IPS-15b (cell line): ENCODE measurements around the gene FLT1.

Source experiments
- H3K27me3 ChIP-seq: one replicate; pipeline ENCODE4 v1.6.1; 2013; ENCODE audit warnings: low read length; ENCODE audit not compliant: control insufficient read depth, insufficient read depth
- H3K36me3 ChIP-seq: one replicate; pipeline ENCODE4 v1.6.1; 2013; ENCODE audit warnings: low read length; ENCODE audit not compliant: control insufficient read depth, insufficient read depth
- H3K4me1 ChIP-seq: one replicate; pipeline ENCODE4 v1.6.1; 2013; ENCODE audit warnings: mild to moderate bottlenecking, low read length; ENCODE audit not compliant: control insufficient read depth, insufficient read depth
- H3K4me3 ChIP-seq: one replicate; pipeline ENCODE4 v1.5.1; 2013; ENCODE audit warnings: low read depth, low read length
- H3K9ac ChIP-seq: one replicate; pipeline ENCODE4 v1.6.1; 2013; ENCODE audit warnings: low read depth, mild to moderate bottlenecking, low read length
- H3K9me3 ChIP-seq: one replicate; pipeline ENCODE4 v1.6.1; 2013; ENCODE audit warnings: mild to moderate bottlenecking, low read length; ENCODE audit not compliant: control insufficient read depth, insufficient read depth

The FLT1 gene

GRCh38 chr13:28326056-28326455 lies 168.9 kb downstream of the FLT1 start:
- Histone ChIP-seq H3K9me3 (no peaks in the 10 kb centered on the region), H3K4me1 (peaks cover 2% of the 10 kb centered on the region), H3K9ac (no peak overlapping the region), H3K27me3 (no peaks in the 10 kb centered on the region), H3K4me3 (no peak overlapping the region), H3K36me3 (peaks cover 3% of the 10 kb centered on the region)

- H3K27me3 ChIP-seq, result no peaks in the 10 kb centered on the region
- H3K9me3 ChIP-seq, result no peaks in the 10 kb centered on the region
- H3K4me3 ChIP-seq, result no peak overlapping the region
- peaks cover 3% of the 10 kb centered on the region for H3K36me3 ChIP-seq
- no peak overlapping the region for H3K9ac ChIP-seq
- H3K4me1 ChIP-seq, result peaks cover 2% of the 10 kb centered on the region
These were observed 169.9 kb downstream of the FLT1 start for GRCh38 chr13:28325022-28325421.

GRCh38 chr13:28324181-28324789 lies 170.6 kb downstream of the FLT1 start:
- Histone ChIP-seq H3K9ac (no peak overlapping the region), H3K27me3 (no peaks in the 10 kb centered on the region), H3K9me3 (no peaks in the 10 kb centered on the region), H3K36me3 (peaks cover 3% of the 10 kb centered on the region), H3K4me1 (peaks cover 2% of the 10 kb centered on the region), H3K4me3 (no peak overlapping the region)

- Histone ChIP-seq H3K36me3 (no peaks in the 10 kb centered on the region), H3K9ac (no peak overlapping the region), H3K4me3 (no peak overlapping the region), H3K27me3 (no peaks in the 10 kb centered on the region), H3K9me3 (no peaks in the 10 kb centered on the region), H3K4me1 (peaks cover 2% of the 10 kb centered on the region)
These were observed 172.5 kb downstream of the FLT1 start for GRCh38 chr13:28322256-28322905.

DNA sequence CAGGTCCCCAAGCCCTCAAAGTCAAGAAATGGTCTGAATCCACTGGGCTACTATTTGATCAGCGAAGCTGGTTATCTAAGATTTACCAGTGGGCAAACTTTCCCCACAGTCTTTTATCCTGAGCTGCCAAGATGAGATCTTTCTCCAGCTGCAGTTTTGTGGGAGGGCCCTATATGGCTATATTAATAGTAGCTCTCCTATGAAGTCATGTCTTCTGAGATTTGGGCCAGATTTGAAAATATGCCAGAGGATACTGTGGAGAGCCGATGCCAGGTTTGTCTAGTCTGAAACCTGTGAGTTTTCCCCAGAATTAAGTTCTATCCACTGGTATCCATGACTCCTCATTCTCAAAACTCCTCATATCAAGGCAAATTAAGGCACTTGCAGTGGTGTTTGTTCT lies 173.2 kb downstream of the FLT1 start:
- Histone ChIP-seq H3K4me3 (no peak overlapping the region), H3K27me3 (no peaks in the 10 kb centered on the region), H3K36me3 (peaks cover 4% of the 10 kb centered on the region), H3K4me1 (peaks cover 2% of the 10 kb centered on the region), H3K9me3 (no peaks in the 10 kb centered on the region), H3K9ac (no peak overlapping the region)

DNA sequence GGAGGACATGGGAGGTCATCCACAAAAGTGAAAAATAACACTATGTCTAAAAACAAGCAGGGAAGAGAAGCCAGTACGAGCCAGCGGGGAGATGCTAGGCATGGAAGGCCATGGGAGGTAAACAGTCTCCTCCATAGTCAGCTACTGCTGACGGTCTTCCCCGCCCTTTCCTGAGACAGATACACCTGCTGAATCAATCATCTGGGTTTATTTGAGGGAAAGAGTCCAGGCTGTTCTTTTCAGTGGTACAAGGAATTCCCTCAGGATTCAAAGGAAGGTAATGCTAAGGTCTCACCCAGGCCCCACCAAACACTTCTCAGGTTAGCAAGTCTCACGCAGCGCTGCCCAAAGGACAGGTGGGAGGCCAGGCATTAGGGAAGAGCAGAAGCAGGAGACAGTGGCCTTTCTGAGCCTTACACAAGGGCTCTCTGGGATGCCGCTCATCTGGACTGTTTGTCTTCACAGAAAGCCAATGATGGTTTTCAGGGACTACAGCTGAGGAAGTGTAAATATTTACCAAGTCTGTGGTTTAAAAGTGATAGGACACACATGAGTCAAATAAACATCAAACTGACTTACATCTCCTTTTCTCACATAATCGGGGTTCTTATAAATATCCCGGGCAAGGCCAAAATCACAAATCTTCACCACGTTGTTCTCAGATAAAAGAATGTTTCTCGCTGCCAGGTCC lies 173.9 kb downstream of the FLT1 start:
- H3K27me3 ChIP-seq, result no peaks in the 10 kb centered on the region
- H3K9ac ChIP-seq, result no peak overlapping the region
- H3K4me1 ChIP-seq, result peaks cover 3% of the 10 kb centered on the region
- no peaks in the 10 kb centered on the region for H3K9me3 ChIP-seq
- peaks cover 4% of the 10 kb centered on the region for H3K36me3 ChIP-seq
- no peak overlapping the region for H3K4me3 ChIP-seq

DNA sequence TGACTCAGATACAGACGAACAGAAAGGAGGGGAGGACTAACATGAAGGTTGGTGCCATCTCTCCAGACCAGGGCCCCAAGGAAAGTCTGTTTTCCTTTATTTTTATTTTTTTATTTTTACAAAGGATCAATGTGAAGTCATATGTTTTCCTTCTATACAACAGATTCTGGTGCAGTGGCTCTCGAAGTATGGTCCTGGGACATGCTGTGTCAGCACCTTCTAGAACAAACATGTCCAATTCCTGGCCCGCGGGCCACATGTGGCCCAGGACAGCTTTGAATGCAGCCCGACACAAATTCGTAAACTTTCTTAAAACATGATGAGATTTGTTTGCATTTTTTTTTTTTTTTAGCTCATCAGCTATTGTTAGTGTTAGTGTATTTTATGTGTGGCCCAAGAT lies 174.7 kb downstream of the FLT1 start:
- Histone ChIP-seq H3K9me3 (no peaks in the 10 kb centered on the region), H3K4me1 (peaks cover 4% of the 10 kb centered on the region), H3K4me3 (no peak overlapping the region), H3K27me3 (no peaks in the 10 kb centered on the region), H3K9ac (no peak overlapping the region), H3K36me3 (peaks cover 4% of the 10 kb centered on the region)

DNA sequence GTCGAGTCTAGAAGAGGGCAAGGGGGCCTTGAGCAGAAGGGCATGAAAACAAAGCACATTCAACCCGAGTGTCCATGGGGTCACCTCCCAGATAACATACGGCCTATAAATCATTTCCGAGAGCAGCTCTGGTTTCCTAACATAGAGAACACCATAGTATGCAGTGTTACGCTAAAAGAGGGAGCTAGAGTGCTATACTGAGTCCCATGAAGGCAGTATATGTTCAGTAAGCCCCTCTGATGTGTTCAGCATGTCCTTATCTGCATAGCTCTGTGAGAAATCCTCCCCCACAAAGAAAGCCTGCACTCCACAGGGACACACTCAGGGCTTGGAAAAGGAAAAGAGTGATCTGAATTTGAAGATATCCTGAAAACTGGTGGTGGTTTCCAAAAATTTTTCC lies 175.4 kb downstream of the FLT1 start:
- H3K9ac ChIP-seq, result no peak overlapping the region
- H3K4me1 ChIP-seq, result peaks cover 4% of the 10 kb centered on the region

DNA sequence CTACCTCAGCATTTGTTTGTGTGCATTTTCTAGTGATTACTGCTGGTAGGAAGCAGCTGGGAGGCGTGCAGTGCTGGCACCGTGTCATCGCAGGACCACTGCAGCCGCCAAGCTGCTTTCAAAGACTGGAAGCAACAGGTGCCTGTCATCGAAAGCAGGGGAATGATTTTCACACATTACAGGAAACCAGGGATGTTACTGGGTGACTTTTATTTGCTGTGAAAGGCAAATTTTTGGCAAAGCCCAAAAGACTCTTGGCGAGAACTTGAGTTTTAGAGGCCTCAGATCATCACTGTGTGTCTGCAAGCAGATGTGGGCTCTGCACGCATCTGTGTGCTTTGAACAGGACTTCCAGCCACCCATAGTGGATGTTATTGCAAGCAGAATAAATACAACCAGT lies 176.4 kb downstream of the FLT1 start:
- no peaks in the 10 kb centered on the region for H3K9me3 ChIP-seq
- peaks cover 2% of the 10 kb centered on the region for H3K4me1 ChIP-seq
- no peak overlapping the region for H3K9ac ChIP-seq
- H3K27me3 ChIP-seq, result no peaks in the 10 kb centered on the region
- H3K4me3 ChIP-seq, result no peak overlapping the region
- peaks cover 4% of the 10 kb centered on the region for H3K36me3 ChIP-seq

More for the DNA sequence above, 175.4 kb downstream of the FLT1 start:
- Histone ChIP-seq H3K36me3 (peaks cover 4% of the 10 kb centered on the region), H3K4me3 (no peak overlapping the region), H3K9me3 (no peaks in the 10 kb centered on the region), H3K27me3 (no peaks in the 10 kb centered on the region)

DNA sequence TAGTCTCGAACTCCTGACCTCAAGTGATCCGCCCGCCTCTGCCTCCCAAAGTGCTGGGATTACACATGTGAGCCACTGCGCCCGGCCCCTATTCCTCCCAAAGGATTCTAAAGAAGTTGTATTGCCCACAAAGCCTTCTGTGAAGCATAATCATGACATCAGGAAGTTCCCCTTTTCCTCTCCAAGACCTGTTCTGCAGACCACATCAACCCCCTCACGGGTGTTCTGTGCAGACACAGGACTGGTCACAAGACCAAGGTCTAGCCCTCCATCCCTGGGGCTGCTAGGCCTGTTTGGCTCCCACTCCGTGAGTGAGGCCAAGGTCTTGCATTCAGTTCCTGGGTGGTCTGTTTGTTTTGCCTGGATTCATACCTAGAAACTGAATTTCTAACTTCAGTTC lies 178.1 kb downstream of the FLT1 start:
- Histone ChIP-seq H3K4me1 (peaks cover 2% of the 10 kb centered on the region), H3K27me3 (no peaks in the 10 kb centered on the region)

GRCh38 chr13:28316129-28316528 lies 178.8 kb downstream of the FLT1 start:
- H3K9ac ChIP-seq, result no peak overlapping the region
- H3K27me3 ChIP-seq, result no peaks in the 10 kb centered on the region
- no peaks in the 10 kb centered on the region for H3K9me3 ChIP-seq
- peaks cover 4% of the 10 kb centered on the region for H3K36me3 ChIP-seq
- no peak overlapping the region for H3K4me3 ChIP-seq
- peaks cover 2% of the 10 kb centered on the region for H3K4me1 ChIP-seq

More for the DNA sequence above, 178.1 kb downstream of the FLT1 start:
- Histone ChIP-seq H3K36me3 (peaks cover 4% of the 10 kb centered on the region), H3K9ac (no peak overlapping the region), H3K4me3 (no peak overlapping the region), H3K9me3 (no peaks in the 10 kb centered on the region)

DNA sequence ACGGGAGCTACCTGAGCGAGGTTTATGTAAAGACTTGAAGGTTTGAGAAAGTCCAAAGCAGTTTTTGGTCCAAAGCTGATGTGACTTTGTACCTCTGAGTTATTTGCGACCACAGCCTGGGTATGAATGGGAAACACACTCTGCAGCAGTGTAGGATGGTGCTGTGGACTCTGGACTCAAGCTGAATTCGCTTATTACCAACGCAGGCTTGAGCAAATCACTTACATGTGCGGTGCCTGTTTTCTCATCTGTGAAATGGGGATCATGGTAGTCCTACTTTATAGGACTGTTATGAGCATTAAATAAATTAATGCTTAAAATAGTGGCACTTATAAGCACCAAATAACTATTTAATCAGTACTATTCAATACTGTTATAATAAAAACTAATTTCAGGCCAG lies 180.0 kb downstream of the FLT1 start:
- no peak overlapping the region for H3K9ac ChIP-seq
- H3K4me3 ChIP-seq, result no peak overlapping the region
- no peaks in the 10 kb centered on the region for H3K27me3 ChIP-seq
- H3K36me3 ChIP-seq, result peaks cover 4% of the 10 kb centered on the region
- H3K4me1 ChIP-seq, result peaks cover 2% of the 10 kb centered on the region
- no peaks in the 10 kb centered on the region for H3K9me3 ChIP-seq
